Activated T-helper 2 cell treated with anti-CD3 and anti-CD28 coated beads, Interferon-gamma antibody, Interleukin-2, Interleukin-4, amounts not matched to agents 10 μg/mL and 5 μg/mL and 100 μg/mL, durations not matched to agents 14 hours and 24 hours and 36 hours (primary cell): ENCODE results near the gene EDIL3. TPM values are rescaled to one million over a fixed set of nuclear protein-coding genes. Genes with fewer than 3 reads are reported as not detected.
"Not testable (repeated sequence)": the region's sequence is repeated elsewhere in the genome, so short reads cannot be mapped to it uniquely, and the experiment has no call there.

Source experiments
- DNase-seq: peaks from one replicate; pipeline ENCODE4 v3.0.0; 2021; ENCODE audit warnings: low spot score
- H3K27ac Mint-ChIP-seq: one replicate; pipeline ENCODE4 v1.8.0; 2021; ENCODE audit warnings: mixed read lengths
- H3K27me3 Mint-ChIP-seq: one replicate; pipeline ENCODE4 v1.8.0; 2021; ENCODE audit warnings: low read depth, mixed read lengths
- H3K36me3 Mint-ChIP-seq: one replicate; pipeline ENCODE4 v1.8.0; 2021; ENCODE audit warnings: low read depth, mixed read lengths
- H3K4me1 Mint-ChIP-seq: one replicate; pipeline ENCODE4 v1.8.0; 2021; ENCODE audit warnings: low read depth, mixed read lengths
- H3K4me3 Mint-ChIP-seq: one replicate; pipeline ENCODE4 v1.8.0; 2021; ENCODE audit warnings: low read depth, mild to moderate bottlenecking, moderate library complexity, mixed read lengths
- H3K9me3 Mint-ChIP-seq: one replicate; pipeline ENCODE4 v1.8.0; 2021; ENCODE audit warnings: mixed read lengths
- intact Hi-C: fragments of 100-400 bp; cut with micrococcal nuclease; formaldehyde crosslinking; loops from one replicate; pipeline ENCODE4 v1.15.1; 2023
- total RNA-seq: library from RNA; stranded (reverse); gene quantifications from 2 replicates; pipeline ENCODE4 v1.2.3, GENCODE V29; 2022

The EDIL3 gene
- total RNA-seq, 1 donor from 2014 or later: not detected

DNA sequence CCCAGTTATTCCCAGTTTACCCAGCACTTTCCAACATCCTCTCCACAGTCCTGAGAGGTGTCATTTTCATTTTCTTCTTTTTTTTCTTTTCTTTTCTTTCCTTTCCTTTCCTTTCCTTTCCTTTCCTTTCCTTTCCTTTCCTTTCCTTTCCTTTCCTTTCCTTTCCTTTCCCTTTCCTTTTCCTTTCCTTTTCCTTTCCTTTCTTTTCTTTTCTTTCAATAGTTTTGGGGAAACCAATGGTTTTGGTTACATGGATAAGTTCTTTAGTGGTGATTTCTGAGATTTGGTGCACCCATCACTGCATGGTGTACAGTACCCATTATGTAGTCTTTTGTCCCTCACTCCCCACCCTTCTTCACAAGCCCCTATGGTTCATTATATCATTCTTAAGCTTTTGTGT, 224.0 kb downstream of the EDIL3 start:
- H3K9me3 Mint-ChIP-seq, H3K27ac Mint-ChIP-seq, intact Hi-C loops, H3K27me3 Mint-ChIP-seq, DNase-seq, H3K36me3 Mint-ChIP-seq, H3K4me3 Mint-ChIP-seq, H3K4me1 Mint-ChIP-seq: not testable (repeated sequence)

DNA sequence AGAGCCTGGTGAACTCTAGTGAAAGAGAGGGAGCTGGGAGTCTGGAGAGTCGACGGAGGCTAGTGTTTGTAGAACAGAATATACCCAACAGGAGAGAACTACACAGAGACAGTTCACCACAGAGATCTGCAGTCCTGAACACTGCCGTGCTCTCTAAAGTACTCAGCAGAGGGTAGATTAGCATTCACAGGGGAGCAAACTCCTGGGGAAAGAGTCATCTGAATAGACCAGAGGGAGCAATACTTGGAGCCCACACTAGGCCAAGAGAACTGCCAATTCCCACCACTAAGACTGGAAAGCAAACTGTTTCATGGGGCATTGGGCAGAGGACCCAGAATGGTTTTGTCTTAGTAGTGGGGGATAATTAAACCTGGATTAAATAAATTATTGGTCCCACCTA, 235.6 kb downstream of the EDIL3 start:
- Mint-ChIP-seq H3K9me3 (no peaks in the 10 kb centered on the region), H3K4me1 (no peaks in the 10 kb centered on the region), H3K27ac (no peak overlapping the region), H3K4me3 (no peak overlapping the region), H3K36me3 (no peaks in the 10 kb centered on the region), H3K27me3 (no peaks in the 10 kb centered on the region)
- intact Hi-C loops: no loop called here
- no peak for DNase-seq

DNA sequence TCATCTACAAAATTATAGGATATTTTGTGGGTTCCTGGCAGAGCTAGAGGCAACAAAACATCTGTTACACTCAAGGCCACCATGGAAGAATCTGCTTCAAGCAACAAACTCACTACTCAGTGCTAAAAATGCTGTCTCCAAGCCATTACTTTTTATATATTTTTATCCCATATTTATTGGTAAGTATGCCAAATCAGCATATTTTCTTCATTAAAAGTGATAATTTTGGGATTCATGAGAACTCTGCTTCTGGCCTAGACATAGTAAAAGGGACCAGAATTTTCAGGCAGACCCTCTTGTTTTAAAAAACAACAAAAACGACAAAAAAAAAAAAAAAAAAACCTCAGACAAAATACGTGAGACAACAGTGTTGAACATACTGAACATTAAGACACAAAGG, 236.0 kb downstream of the EDIL3 start:
- Mint-ChIP-seq H3K27ac (no peak overlapping the region), H3K4me3 (no peak overlapping the region), H3K27me3 (no peaks in the 10 kb centered on the region), H3K36me3 (no peaks in the 10 kb centered on the region), H3K9me3 (no peaks in the 10 kb centered on the region), H3K4me1 (no peaks in the 10 kb centered on the region)
- DNase-seq: no peak
- intact Hi-C loops: no loop called here

- DNase-seq: no peak
- H3K4me1 Mint-ChIP-seq: no peaks in the 10 kb centered on the region
- no peak overlapping the region for H3K4me3 Mint-ChIP-seq
- no peaks in the 10 kb centered on the region for H3K27me3 Mint-ChIP-seq
- H3K36me3 Mint-ChIP-seq: no peaks in the 10 kb centered on the region
- no peaks in the 10 kb centered on the region for H3K9me3 Mint-ChIP-seq
- no peak overlapping the region for H3K27ac Mint-ChIP-seq
- intact Hi-C loops: no loop called here
These were observed 247.1 kb downstream of the EDIL3 start for GRCh38 chr5:84137541-84137940.

GRCh38 chr5:84131372-84131771, 253.3 kb downstream of the EDIL3 start:
- no peak for DNase-seq
- H3K36me3 Mint-ChIP-seq: no peaks in the 10 kb centered on the region
- intact Hi-C loops: no loop called here
- no peaks in the 10 kb centered on the region for H3K27me3 Mint-ChIP-seq
- H3K4me1 Mint-ChIP-seq: no peaks in the 10 kb centered on the region
- H3K4me3 Mint-ChIP-seq: no peak overlapping the region
- H3K27ac Mint-ChIP-seq: no peak overlapping the region
- no peaks in the 10 kb centered on the region for H3K9me3 Mint-ChIP-seq

DNA sequence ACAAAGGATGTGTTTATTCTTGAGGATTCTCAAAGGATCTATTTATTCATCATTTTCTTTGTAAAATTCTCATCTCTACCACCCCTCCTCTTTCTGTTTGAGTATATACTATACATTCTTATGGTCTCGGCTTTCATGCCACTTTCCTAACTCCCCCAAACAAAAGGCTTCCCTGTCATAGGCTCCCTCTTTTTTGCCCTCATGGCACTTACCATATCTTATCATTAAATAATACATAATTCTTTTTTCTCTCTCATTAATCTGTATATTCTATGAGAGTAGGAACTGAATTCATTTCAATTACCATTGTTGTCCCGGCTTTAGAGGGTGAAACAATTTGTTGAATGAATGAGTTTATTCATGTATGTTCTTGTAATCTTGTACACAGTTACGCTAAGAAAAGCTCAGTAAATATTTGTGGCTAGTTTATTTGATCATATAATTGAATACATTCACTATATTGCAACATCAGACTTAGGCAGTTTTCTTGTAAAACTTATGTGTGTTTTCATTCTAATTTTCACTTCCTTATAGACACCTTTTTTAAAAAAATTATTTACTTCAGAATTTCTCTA, 254.6 kb downstream of the EDIL3 start:
- Mint-ChIP-seq H3K27me3 (no peaks in the 10 kb centered on the region), H3K27ac (no peak overlapping the region), H3K9me3 (no peaks in the 10 kb centered on the region), H3K4me3 (no peak overlapping the region), H3K36me3 (no peaks in the 10 kb centered on the region), H3K4me1 (no peaks in the 10 kb centered on the region)
- DNase-seq: no peak
- intact Hi-C loops: no loop called here

DNA sequence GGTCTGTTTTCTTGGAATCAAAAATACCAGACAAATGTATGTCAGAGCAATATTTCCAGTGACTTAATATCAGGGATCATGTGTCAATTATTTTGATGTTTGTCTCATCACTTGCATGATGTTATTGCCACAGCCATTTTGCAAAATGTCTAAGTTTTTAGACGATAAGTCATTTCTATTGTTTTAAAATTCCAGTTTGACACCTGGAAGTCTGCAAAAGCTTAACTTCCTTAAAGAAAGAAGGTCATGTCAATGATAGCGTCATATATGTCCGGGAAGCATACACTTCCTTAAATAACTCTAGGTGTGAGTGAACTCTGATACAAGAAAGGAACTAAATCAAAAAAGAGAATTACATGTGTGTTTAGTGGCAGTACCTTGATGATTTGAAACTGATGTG, 259.5 kb downstream of the EDIL3 start:
- no peaks in the 10 kb centered on the region for H3K36me3 Mint-ChIP-seq
- H3K27me3 Mint-ChIP-seq: no peaks in the 10 kb centered on the region
- intact Hi-C loops: no loop called here
- H3K27ac Mint-ChIP-seq: no peak overlapping the region
- no peaks in the 10 kb centered on the region for H3K9me3 Mint-ChIP-seq
- no peak for DNase-seq
- no peaks in the 10 kb centered on the region for H3K4me1 Mint-ChIP-seq
- no peak overlapping the region for H3K4me3 Mint-ChIP-seq

DNA sequence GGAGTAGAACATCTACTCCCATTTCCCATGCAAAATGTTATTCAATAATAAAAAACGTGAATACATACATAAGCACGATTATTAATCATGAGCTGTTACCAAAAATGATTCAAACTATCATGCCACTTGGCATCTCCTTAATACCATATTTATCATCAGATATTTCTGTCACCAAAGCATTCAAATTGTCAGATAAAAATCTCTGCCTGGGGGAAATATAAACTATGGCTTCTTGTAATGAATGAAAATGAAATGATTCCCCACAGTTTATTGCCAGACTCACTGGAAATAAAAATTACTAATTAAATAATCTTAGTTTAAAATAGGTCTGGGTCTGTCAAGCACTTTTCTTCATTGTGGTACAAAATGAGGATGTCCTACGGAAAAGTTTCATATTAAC, 265.4 kb downstream of the EDIL3 start:
- no peaks in the 10 kb centered on the region for H3K27me3 Mint-ChIP-seq
- DNase-seq: no peak
- no peak overlapping the region for H3K4me3 Mint-ChIP-seq
- H3K9me3 Mint-ChIP-seq: no peaks in the 10 kb centered on the region
- no peaks in the 10 kb centered on the region for H3K36me3 Mint-ChIP-seq
- H3K27ac Mint-ChIP-seq: no peak overlapping the region
- H3K4me1 Mint-ChIP-seq: no peaks in the 10 kb centered on the region
- intact Hi-C loops: no loop called here

GRCh38 chr5:84118551-84118950, 266.1 kb downstream of the EDIL3 start:
- DNase-seq: no peak
- no peak overlapping the region for H3K27ac Mint-ChIP-seq
- no peaks in the 10 kb centered on the region for H3K4me1 Mint-ChIP-seq
- H3K27me3 Mint-ChIP-seq: no peaks in the 10 kb centered on the region
- intact Hi-C loops: no loop called here
- no peak overlapping the region for H3K4me3 Mint-ChIP-seq
- no peaks in the 10 kb centered on the region for H3K9me3 Mint-ChIP-seq
- H3K36me3 Mint-ChIP-seq: no peaks in the 10 kb centered on the region

GRCh38 chr5:84115727-84116126, 269.0 kb downstream of the EDIL3 start:
- intact Hi-C loops: no loop called here
- Mint-ChIP-seq H3K27ac (no peak overlapping the region), H3K36me3 (no peaks in the 10 kb centered on the region), H3K9me3 (no peaks in the 10 kb centered on the region), H3K4me1 (no peaks in the 10 kb centered on the region), H3K27me3 (no peaks in the 10 kb centered on the region), H3K4me3 (no peak overlapping the region)
- DNase-seq: no peak

- no peak overlapping the region for H3K27ac Mint-ChIP-seq
- no peaks in the 10 kb centered on the region for H3K27me3 Mint-ChIP-seq
- H3K4me3 Mint-ChIP-seq: no peak overlapping the region
- intact Hi-C loops: no loop called here
- H3K4me1 Mint-ChIP-seq: no peaks in the 10 kb centered on the region
- H3K36me3 Mint-ChIP-seq: no peaks in the 10 kb centered on the region
- no peak for DNase-seq
- no peaks in the 10 kb centered on the region for H3K9me3 Mint-ChIP-seq
These were observed 271.2 kb downstream of the EDIL3 start for GRCh38 chr5:84113246-84114105.

DNA sequence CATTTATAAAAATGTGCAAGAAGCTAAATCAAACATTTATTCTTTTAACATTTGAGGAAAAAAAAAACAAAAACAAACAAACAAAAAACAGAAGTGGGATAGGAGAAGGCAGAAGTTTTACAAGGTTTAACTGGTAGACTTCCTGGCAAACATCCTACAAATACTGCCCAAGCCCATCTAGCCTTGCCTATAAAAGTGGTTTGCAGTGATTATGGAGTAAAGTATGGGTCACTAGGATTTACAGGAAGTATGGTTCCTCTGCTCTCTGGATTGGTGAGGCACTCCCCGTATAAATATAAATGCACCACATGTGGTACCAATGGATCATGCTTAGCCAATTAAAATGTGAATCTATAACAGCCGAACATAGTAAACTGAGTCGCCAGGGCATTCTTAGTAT, 291.9 kb downstream of the EDIL3 start:
- no peaks in the 10 kb centered on the region for H3K4me1 Mint-ChIP-seq
- no peak overlapping the region for H3K27ac Mint-ChIP-seq
- no peak for DNase-seq
- H3K36me3 Mint-ChIP-seq: no peaks in the 10 kb centered on the region
- peaks cover 6% of the 10 kb centered on the region for H3K9me3 Mint-ChIP-seq
- no peak overlapping the region for H3K4me3 Mint-ChIP-seq
- H3K27me3 Mint-ChIP-seq: no peaks in the 10 kb centered on the region
- intact Hi-C loops: no loop called here

GRCh38 chr5:84091127-84091799, 293.4 kb downstream of the EDIL3 start:
- H3K27ac Mint-ChIP-seq: no peak overlapping the region
- DNase-seq: no peak
- H3K4me1 Mint-ChIP-seq: no peaks in the 10 kb centered on the region
- H3K4me3 Mint-ChIP-seq: no peak overlapping the region
- H3K27me3 Mint-ChIP-seq: no peaks in the 10 kb centered on the region
- intact Hi-C loops: no loop called here
- no peaks in the 10 kb centered on the region for H3K36me3 Mint-ChIP-seq
- H3K9me3 Mint-ChIP-seq: no peaks in the 10 kb centered on the region
